Measurements from ENCODE around the gene MEF2C. TPM values are rescaled to one million over a fixed set of nuclear protein-coding genes. Genes with fewer than 3 reads are reported as not detected.
A peak's percentile ranks its signal among the peaks of the same experiment; 100 is the strongest.

Gene MEF2C
- total and polyA plus RNA-seq, 7 donors: 2.8 to 51.4 (median 32.1) TPM

GRCh38 chr5:88732181-88732633 lies 150.8 kb downstream of the MEF2C start:
- H3K27ac ChIP-seq: peak overlapping the region; percentile 55 to 70 (median 58)
- no peak overlapping the region for H3K4me3 ChIP-seq
- intact Hi-C loops (cut with DNase I): loop anchor here (5.0 to 10.0 kb wide), 2 partner anchors 213 to 1450 kb away; no protein-coding TSS in a partner anchor
- peak; percentile 69 for DNase-seq
- H3K27me3 ChIP-seq: no peaks in the 10 kb centered on the region
- no peaks in the 10 kb centered on the region for H3K9me3 ChIP-seq
- H3K36me3 ChIP-seq: peaks cover 0 to 29% (median 2%) of the 10 kb centered on the region in 4 donors
- TF ChIP-seq CTCF (IDR thresholded peaks at IDR 0.05) (no peak), POLR2AphosphoS5 (IDR thresholded peaks at IDR 0.05) (peak in 1 of 4 donors; percentile 22)
- peaks cover 0 to 33% (median 19%) of the 10 kb centered on the region in 4 donors for H3K4me1 ChIP-seq
- 55 to 87% methylated on average over 5 of the region's 5 CpGs for WGBS, 2 donors

GRCh38 chr5:88729829-88730182 lies 153.2 kb downstream of the MEF2C start:
- Histone ChIP-seq H3K36me3 (peaks cover 0 to 53% (median 2%) of the 10 kb centered on the region in 4 donors), H3K27ac (peak overlapping the region in 2 of 4 donors; percentile 9 to 34), H3K4me3 (no peak overlapping the region), H3K4me1 (peaks cover 0 to 14% (median 8%) of the 10 kb centered on the region in 4 donors), H3K27me3 (no peaks in the 10 kb centered on the region), H3K9me3 (no peaks in the 10 kb centered on the region)
- WGBS, 2 donors: 3 to 18% methylated on average over 1 of the region's 1 CpG
- intact Hi-C loops (cut with DNase I): loop anchor here (2.0 to 10.0 kb wide), 4 partner anchors 153 to 1535 kb away; partner anchors contain the start of gene MEF2C
- no peak for DNase-seq
- TF ChIP-seq EP300 (IDR thresholded peaks at IDR 0.05): no peak
- TF ChIP-seq CTCF (IDR thresholded peaks at IDR 0.05): no peak
- TF ChIP-seq POLR2A (IDR thresholded peaks at IDR 0.05): no peak
- no peak for TF ChIP-seq POLR2AphosphoS5 (IDR thresholded peaks at IDR 0.05)

- H3K27me3 ChIP-seq: no peaks in the 10 kb centered on the region
- intact Hi-C loops (cut with DNase I): loop anchor here (2.0 kb wide), 1 partner anchor 1536 kb away; no protein-coding TSS in a partner anchor
- H3K4me1 ChIP-seq: peaks cover 0 to 14% (median 6%) of the 10 kb centered on the region in 4 donors
- WGBS, 2 donors: 73 to 80% methylated on average over 5 of the region's 5 CpGs
- H3K27ac ChIP-seq: no peak overlapping the region
- H3K9me3 ChIP-seq: no peaks in the 10 kb centered on the region
- peak; percentile 83 for DNase-seq
- no peak overlapping the region for H3K4me3 ChIP-seq
- peaks cover 0 to 55% (median 2%) of the 10 kb centered on the region in 4 donors for H3K36me3 ChIP-seq
- TF ChIP-seq EP300 (IDR thresholded peaks at IDR 0.05) (no peak), CTCF (IDR thresholded peaks at IDR 0.05) (peak; percentile 41 to 77 (median 60))
Measured at GRCh38 chr5:88729084-88729828, 153.7 kb downstream of the MEF2C start.

- no peaks in the 10 kb centered on the region for H3K27me3 ChIP-seq
- no peaks in the 10 kb centered on the region for H3K9me3 ChIP-seq
- peaks cover 0 to 69% (median 3%) of the 10 kb centered on the region in 4 donors for H3K36me3 ChIP-seq
- intact Hi-C loops (cut with DNase I): loop anchor here (2.0 kb wide), 1 partner anchor 1537 kb away; no protein-coding TSS in a partner anchor
- no peak for DNase-seq
- no peak overlapping the region for H3K4me3 ChIP-seq
- no peak overlapping the region for H3K27ac ChIP-seq
- WGBS, 2 donors: 34 to 47% methylated on average over 3 of the region's 3 CpGs
- peaks cover 0 to 10% (median 6%) of the 10 kb centered on the region in 4 donors for H3K4me1 ChIP-seq
- TF ChIP-seq CTCF (IDR thresholded peaks at IDR 0.05): peak in 3 of 4 experiments; percentile 23 to 57 (median 25)
- no peak for TF ChIP-seq POLR2AphosphoS5 (IDR thresholded peaks at IDR 0.05)
- TF ChIP-seq POLR2A (IDR thresholded peaks at IDR 0.05): no peak
Measured at GRCh38 chr5:88727705-88728313, 155.2 kb downstream of the MEF2C start.

Data from sigmoid colon (tissue), 7 donors.